D721Med (cell line): Measurements from ENCODE around the gene TRAF3.
"Not testable (repeated sequence)": the region's sequence is repeated elsewhere in the genome, so short reads cannot be mapped to it uniquely, and the experiment has no call there.

Experiments used
- DNase-seq: peaks from one replicate; pipeline ENCODE4 v3.0.0; 2011; ENCODE audit warnings: low spot score; ENCODE audit not compliant: insufficient read length
- FAIRE-seq: peaks from 2 replicates; lab custom pipeline; 2011; peaks lifted over from hg19 to GRCh38; lab: Jason Lieb, UNC
- CTCF ChIP-seq: IDR thresholded peaks from 2 replicates; pipeline ENCODE4 v1.5.1; 2012; ENCODE audit warnings: mild to moderate bottlenecking, control low read depth; ENCODE audit not compliant: insufficient read depth; ENCODE audit errors: missing control alignments

TRAF3 gene

GRCh38 chr14:102833341-102833740 is 56.1 kb downstream of the TRAF3 start:
- FAIRE-seq (no peak), DNase-seq (no peak)
- no peak for TF ChIP-seq CTCF

DNA sequence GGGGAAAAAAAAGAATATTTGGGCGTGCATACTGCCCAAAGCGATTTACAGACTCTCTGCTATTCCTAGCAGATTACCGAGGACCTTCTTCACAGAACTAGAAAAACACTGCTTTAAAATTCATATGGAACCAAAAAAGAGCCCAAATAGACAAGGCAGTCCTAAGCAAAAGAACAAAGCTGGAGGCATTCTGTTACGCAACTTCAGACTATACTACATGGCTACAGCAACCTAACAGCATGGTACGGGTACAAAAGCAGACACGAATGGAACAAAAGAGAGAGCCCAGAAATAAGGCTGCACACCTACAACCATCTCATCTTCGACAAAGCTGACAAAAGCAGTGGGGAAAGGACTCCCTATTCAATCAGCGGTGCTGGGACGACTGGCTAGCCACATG is 56.7 kb downstream of the TRAF3 start:
- FAIRE-seq (no peak), DNase-seq (no peak)
- no peak for TF ChIP-seq CTCF

DNA sequence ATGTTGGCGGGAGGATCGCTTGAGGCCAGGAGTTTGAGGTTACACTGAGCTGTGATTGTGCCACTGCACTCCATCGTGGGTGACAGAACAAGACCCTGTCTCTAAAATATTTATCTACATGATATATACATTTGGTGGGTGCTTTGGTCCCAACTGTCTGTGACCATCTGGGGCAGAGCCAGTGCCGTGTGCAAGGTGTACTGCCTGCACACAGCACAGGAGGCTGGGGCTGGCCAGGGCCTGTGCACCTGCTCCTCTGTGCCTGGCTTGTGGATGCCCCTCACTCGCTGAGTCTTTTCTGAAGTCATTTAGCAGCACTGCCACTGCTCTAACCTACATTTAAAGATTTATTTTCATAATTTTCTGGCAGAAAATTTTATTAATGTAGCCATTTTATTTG is 58.7 kb downstream of the TRAF3 start:
- no peak for TF ChIP-seq CTCF
- DNase-seq (no peak), FAIRE-seq (no peak)

- DNase-seq, FAIRE-seq: not testable (repeated sequence)
Measured at GRCh38 chr14:102837120-102837519, 59.9 kb downstream of the TRAF3 start.

DNA sequence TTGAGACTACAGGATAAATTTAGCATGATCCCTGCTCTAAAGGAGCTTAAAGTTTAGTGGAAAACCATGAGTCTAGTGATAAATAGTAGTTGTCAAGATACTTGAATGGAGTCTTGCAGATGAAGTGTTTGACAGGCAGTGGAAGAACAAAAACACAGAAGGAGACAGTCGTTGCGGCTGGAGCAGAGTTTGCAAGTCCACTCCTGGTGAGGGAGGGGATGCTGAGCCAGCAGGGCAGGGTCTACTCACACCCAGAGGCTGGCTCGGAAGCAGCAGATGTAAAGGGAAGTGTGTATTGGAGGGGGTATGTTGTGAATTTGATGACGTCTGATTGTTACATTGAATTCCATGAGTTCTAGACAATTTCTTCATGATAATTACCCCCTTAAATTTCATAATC is 61.3 kb downstream of the TRAF3 start:
- TF ChIP-seq CTCF = no peak
- DNase-seq (no peak), FAIRE-seq (no peak)

DNA sequence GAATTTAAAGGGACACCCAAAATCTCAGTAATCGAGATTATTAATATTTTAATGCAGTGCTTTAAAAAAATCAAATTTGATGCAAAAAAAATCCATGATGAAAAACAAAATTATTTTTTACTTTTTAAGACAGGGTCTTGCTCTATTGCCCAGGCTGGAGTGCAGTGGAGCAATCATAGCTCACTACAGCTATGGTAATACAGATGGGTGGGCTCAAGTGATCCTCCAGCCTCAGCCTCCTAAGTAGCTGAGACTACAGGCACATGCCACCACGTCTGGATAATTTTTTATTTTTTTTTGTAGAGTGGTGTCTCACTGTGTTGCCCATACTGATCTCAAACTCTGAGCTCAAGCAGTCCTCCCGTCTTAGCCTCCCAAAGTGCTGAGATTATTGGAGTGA is 62.9 kb downstream of the TRAF3 start:
- TF ChIP-seq CTCF = no peak
- FAIRE-seq = no peak
- no peak for DNase-seq

DNA sequence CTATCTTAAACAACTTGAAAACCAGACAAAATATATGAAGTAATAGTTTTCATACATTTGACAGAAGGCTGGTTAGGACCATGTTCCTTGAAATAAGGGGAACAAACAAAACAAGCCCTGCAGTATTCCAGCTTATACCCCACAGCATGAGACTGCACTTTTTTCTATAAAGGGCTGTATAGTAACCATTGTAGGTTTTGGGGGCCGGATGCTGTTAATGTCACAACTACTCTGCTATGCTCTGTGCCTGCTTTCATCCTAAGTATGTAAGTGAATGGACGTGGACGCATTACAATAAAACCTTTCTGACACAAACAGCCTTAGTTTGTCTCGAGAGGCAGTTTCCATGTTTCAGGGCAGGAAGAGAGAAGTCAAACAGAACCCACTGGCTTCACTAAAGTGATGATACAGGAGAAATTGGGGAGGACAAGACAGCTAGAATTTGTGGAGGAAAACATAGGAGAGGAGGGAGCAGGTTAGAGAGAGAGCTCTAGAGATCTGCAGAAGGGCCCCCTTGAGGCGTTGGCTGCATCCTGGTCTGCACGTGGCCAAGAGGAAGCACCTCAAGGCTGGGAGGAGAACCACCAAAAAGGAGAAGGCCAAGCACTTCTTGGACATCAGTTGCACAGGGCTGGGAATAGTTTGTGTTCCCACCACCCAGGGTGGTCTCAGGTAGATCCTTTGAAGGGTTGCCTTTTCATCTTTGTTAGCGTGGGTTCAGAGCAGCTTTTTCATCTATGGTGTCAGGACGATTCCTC is 63.7 kb downstream of the TRAF3 start:
- TF ChIP-seq CTCF = no peak
- FAIRE-seq = no peak

More for the DNA sequence above, 63.7 kb downstream of the TRAF3 start:
- DNase-seq = no peak
